GM12878 (cell line): Measurements from ENCODE around the gene CDC27.

Experiments
- CTCF ChIP-seq, 3 experiments: IDR thresholded peaks in 2 of 3; conservative IDR thresholded peaks in 1 of 3; 2 replicates each; pipeline ENCODE4 v1.5.1; 2011; ENCODE audit warnings: low read depth in 3 of 3, low read length in 3 of 3, mild to moderate bottlenecking in 3 of 3, control low read depth in 2 of 3, moderate library complexity in 2 of 3, inconsistent platforms in 1 of 3, mixed read lengths in 1 of 3; ENCODE audit not compliant: control insufficient read depth in 2 of 3, insufficient read depth in 1 of 3; ENCODE audit errors: extremely low read depth in 1 of 3
- EGR1 ChIP-seq, 2 experiments: IDR thresholded peaks; 1 replicate in 1 of 2; 2 replicates in 1 of 2; pipeline ENCODE4 v1.6.1; 2011 to 2012; ENCODE audit warnings: low read depth in 2 of 2, low read length in 2 of 2, borderline replicate concordance in 1 of 2, mild to moderate bottlenecking in 1 of 2, moderate library complexity in 1 of 2
- NBN ChIP-seq: fragments of 450-650 bp; IDR thresholded peaks from 2 replicates; pipeline ENCODE4 v1.6.1; 2016
- NKRF ChIP-seq: fragments of 450-650 bp; conservative IDR thresholded peaks from 2 replicates; pipeline ENCODE4 v1.6.1; 2017; ENCODE audit warnings: mild to moderate bottlenecking, moderate library complexity
- ZBTB40 ChIP-seq: fragments of 450-650 bp; IDR thresholded peaks from 2 replicates; pipeline ENCODE4 v1.6.1; 2016; ENCODE audit warnings: mild to moderate bottlenecking, moderate library complexity, borderline replicate concordance
- ZNF24 ChIP-seq: fragments of 450-650 bp; IDR thresholded peaks from 2 replicates; pipeline ENCODE4 v1.6.1; 2017; ENCODE audit warnings: antibody characterized with exemption, mild to moderate bottlenecking

GRCh38 chr17:47212458-47212857 is 23.4 kb upstream of the CDC27 start:
- TF ChIP-seq CTCF (IDR thresholded peaks at IDR 0.05 in 2 of 3, conservative IDR thresholded peaks at IDR 0.05 in 1 of 3; ENCODE audit: control insufficient read depth in 2 of 3, extremely low read depth in 1 of 3, insufficient read depth in 1 of 3, low read depth in 3 of 3, low read length in 3 of 3) (no peak), NKRF (no peak), EGR1 (IDR thresholded peaks at IDR 0.05; ENCODE audit: borderline replicate concordance in 1 of 2, low read depth in 2 of 2, low read length in 2 of 2) (no peak), ZBTB40 (no peak), NBN (no peak), ZNF24 (no peak)
